ENCODE results near the gene XRCC1.
"Not testable (repeated sequence)": the region's sequence is repeated elsewhere in the genome, so short reads cannot be mapped to it uniquely, and the experiment has no call there.

GRCh38 chr19:43587029-43587428 lies 11.7 kb upstream of the XRCC1 start:
- not testable (repeated sequence) for TF ChIP-seq CTCF (IDR thresholded peaks at IDR 0.05; ENCODE audit: insufficient read depth, low read length); GABPA (IDR thresholded peaks at IDR 0.05; ENCODE audit: low read depth); REST (IDR thresholded peaks at IDR 0.05; ENCODE audit: insufficient replicate concordance, low read depth); POLR2AphosphoS5 (IDR thresholded peaks at IDR 0.05; ENCODE audit: low read depth); SPI1 (IDR thresholded peaks at IDR 0.05; ENCODE audit: borderline replicate concordance, low read depth)

Measured in HL-60 (cell line).